ENCODE data around the gene BPIFB2. TPM values are rescaled to one million over a fixed set of nuclear protein-coding genes. Genes with fewer than 3 reads are reported as not detected.

The BPIFB2 gene
- total RNA-seq, 1 donor from 2014 or later = not detected

DNA sequence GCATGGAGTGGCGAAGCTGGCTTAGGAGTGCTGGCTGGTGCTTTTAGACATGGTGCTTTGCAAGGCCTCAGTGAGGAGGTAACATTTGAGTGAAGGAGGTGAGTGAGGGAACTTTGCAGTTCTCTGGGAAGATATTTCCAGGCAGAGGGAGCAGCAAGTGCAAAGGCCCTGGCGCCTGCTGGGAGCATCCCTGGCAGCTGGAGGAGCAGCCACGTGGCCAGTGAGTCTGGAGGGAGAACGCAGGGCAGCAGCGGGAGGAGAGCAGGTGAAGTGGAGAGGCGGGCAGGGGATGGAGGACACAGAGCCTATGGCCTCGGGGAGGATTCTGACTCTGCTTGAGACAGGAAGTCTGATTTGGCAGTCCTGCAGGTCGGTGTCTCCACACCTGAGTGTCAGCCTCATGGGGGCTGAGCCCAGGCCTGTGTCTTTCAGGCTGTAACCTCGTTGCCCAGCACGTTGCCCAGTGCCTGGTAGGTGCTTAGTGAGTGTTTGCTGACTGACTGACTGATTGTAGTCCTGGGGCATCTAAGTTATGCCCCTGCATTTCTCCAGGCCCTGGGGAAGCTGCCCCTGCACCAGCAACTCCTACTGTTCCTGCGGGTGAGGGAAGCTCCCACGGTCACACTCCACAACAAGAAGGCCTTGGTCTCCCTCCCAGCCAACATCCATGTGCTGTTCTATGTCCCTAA lies 60.9 kb downstream of the BPIFB2 start:
- DNase-seq (ENCODE audit: low read depth) = no peak
- TF ChIP-seq, protein P1, sequence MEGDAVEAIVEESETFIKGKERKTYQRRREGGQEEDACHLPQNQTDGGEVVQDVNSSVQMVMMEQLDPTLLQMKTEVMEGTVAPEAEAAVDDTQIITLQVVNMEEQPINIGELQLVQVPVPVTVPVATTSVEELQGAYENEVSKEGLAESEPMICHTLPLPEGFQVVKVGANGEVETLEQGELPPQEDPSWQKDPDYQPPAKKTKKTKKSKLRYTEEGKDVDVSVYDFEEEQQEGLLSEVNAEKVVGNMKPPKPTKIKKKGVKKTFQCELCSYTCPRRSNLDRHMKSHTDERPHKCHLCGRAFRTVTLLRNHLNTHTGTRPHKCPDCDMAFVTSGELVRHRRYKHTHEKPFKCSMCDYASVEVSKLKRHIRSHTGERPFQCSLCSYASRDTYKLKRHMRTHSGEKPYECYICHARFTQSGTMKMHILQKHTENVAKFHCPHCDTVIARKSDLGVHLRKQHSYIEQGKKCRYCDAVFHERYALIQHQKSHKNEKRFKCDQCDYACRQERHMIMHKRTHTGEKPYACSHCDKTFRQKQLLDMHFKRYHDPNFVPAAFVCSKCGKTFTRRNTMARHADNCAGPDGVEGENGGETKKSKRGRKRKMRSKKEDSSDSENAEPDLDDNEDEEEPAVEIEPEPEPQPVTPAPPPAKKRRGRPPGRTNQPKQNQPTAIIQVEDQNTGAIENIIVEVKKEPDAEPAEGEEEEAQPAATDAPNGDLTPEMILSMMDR (conservative IDR thresholded peaks at IDR 0.05; ENCODE audit: low read depth, low read length) = no peak
- no peak overlapping the region for H3K4me3 ChIP-seq (ENCODE audit: low read depth, low read length)

- DNase-seq (ENCODE audit: low read depth) = no peak
- TF ChIP-seq, protein P1 (conservative IDR thresholded peaks at IDR 0.05; ENCODE audit: low read depth, low read length) = no peak
- H3K4me3 ChIP-seq (ENCODE audit: low read depth, low read length) = no peak overlapping the region
Observed at GRCh38 chr20:33069673-33070072, 62.2 kb downstream of the BPIFB2 start.

DNA sequence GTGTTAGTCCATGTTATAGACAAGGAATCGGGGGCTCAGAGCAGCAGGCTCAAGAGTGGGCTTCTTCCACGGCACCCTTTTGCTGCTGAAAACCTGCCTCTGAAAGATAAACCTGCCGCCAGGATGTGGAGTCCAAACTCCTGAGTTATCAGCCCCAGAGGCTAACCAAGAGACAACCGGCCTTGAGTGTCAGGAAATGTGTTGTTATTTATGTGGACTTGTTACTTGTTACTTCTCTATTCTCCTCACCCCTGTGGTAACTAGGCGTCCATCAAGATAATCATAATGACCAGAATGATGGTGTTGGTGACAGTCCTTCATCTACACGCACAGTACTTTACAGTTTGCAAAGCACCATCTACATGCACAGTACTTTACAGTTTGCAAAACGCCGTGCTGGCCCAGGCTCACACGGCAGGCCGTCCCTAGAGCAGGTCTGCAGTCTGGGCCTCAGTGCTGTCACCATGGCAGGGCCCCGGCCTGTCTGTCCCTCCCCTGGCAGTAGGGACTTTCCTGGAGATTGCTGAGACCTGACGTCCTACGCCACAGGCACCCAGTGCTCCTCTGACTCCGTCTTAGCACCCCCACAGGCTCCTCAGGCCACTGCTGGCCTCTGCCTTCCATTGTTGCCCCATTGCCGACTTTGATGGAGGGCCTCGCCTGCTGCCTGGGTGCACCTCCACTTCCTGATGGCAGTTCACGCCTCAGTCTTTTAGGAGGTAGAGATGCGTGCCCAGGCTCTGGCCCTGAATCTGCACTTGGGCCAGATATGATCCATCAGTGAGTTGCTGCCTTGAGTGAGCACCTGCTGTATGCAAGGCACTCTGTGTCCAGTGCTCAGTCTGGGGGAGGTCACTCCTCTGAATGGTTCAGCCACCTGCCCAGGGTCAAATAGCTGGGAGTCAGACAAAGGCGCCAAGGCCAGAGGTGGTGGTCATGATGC lies 62.9 kb downstream of the BPIFB2 start:
- TF ChIP-seq, protein P1 (conservative IDR thresholded peaks at IDR 0.05; ENCODE audit: low read depth, low read length) = no peak
- no peak overlapping the region for H3K4me3 ChIP-seq (ENCODE audit: low read depth, low read length)

DNA sequence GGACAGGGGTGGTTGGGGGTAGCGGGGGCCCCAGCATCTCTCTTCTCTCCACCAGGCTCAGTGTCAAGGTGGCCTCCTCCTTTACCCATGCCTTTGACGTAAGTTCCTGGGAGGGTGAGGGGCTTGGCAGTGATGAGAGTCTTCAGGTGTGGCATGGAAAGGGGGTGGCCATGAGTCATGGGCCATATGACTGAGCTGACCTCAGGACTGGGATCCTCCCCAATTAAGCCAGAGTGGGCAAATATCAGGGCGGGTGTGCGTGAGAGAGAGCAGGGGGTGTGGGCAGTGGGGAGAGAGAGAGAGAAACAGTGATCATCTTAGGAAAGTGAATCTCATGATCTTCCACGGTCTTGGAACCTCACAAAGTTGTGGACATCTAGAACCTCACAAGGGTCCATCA lies 63.7 kb downstream of the BPIFB2 start:
- H3K4me3 ChIP-seq (ENCODE audit: low read depth, low read length) = no peak overlapping the region
- DNase-seq (ENCODE audit: low read depth) = no peak
- TF ChIP-seq, protein P1 (conservative IDR thresholded peaks at IDR 0.05; ENCODE audit: low read depth, low read length) = no peak

More for the DNA sequence above, 62.9 kb downstream of the BPIFB2 start:
- DNase-seq (ENCODE audit: low read depth) = no peak

DNA sequence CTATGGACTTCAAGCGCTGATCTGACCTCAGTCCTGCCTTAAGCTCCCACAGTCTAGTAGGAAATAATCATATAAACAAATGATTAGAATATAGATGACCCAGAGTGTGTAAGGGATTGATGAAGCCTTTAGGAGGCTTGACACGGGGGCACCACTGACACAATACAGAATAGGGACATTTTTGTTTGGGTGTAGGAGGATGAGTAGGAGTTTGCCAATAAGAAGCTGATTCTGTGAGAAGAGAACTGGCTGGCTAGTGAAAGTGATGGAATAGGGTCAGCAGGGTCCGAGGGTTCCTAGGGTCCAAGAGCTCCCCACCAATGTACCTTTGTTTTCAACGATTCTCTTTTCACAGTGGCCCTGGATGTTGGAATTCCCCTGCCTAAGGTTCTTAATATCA lies 64.9 kb downstream of the BPIFB2 start:
- no peak for DNase-seq (ENCODE audit: low read depth)
- TF ChIP-seq, protein P1 (conservative IDR thresholded peaks at IDR 0.05; ENCODE audit: low read depth, low read length) = no peak
- H3K4me3 ChIP-seq (ENCODE audit: low read depth, low read length) = no peak overlapping the region

DNA sequence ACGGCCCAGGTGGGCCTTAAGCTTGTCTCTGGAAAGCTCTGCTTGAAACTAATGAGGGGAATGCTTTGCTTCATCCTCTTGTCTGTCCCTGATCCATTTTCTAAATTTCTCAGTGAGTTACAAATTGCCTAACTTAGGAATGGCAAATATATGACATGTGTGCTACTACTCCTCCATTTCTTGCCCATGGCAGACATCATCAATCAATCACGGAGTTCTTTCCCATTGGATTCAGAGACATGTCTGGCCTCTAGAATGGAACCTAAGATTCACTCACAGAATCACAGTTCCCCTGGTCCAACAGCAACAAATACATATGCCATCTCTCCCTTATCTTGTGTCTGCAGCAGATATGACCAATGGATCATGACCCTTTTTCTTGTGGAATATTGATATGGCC lies 65.3 kb downstream of the BPIFB2 start:
- no peak overlapping the region for H3K4me3 ChIP-seq (ENCODE audit: low read depth, low read length)
- TF ChIP-seq, protein P1 (conservative IDR thresholded peaks at IDR 0.05; ENCODE audit: low read depth, low read length) = no peak

More for the DNA sequence above, 65.3 kb downstream of the BPIFB2 start:
- DNase-seq (ENCODE audit: low read depth) = no peak

Other genes starting within 250 kb of the BPIFB2 start
- gene DNMT3B, start 245.3 kb upstream of the BPIFB2 start, total RNA-seq = 14.2 and 21.2 TPM in 2 replicates
- 114 and 123 TPM in 2 replicates for gene MAPRE1, start 187.8 kb upstream of the BPIFB2 start, total RNA-seq
- not detected in 2 replicates for gene EFCAB8, start 148.8 kb upstream of the BPIFB2 start, total RNA-seq
- not detected in 2 replicates for gene SUN5, start 3.3 kb upstream of the BPIFB2 start, total RNA-seq
- gene BPIFB6, start 23.9 kb downstream of the BPIFB2 start, total RNA-seq = not detected in 2 replicates
- gene BPIFB3, start 46.2 kb downstream of the BPIFB2 start, total RNA-seq = not detected in 2 replicates
- not detected in 2 replicates for gene BPIFB4, start 71.9 kb downstream of the BPIFB2 start, total RNA-seq
- not detected in 2 replicates for gene BPIFA2, start 160.5 kb downstream of the BPIFB2 start, total RNA-seq
- not detected in 2 replicates for gene BPIFA3, start 209.6 kb downstream of the BPIFB2 start, total RNA-seq
- not detected in 2 replicates for gene BPIFA1, start 228.3 kb downstream of the BPIFB2 start, total RNA-seq

Data from epithelial cell of proximal tubule (primary cell).